DMS 273 (cell line): ENCODE data around the gene RPL35.

Experiments
- DNase-seq: peaks from one replicate; lab custom pipeline; 2025; ENCODE audit not compliant: unreplicated experiment; lab: John Stamatoyannopoulos, UW

RPL35 gene

GRCh38 chr9:124877021-124877782 lies 15.4 kb upstream of the RPL35 start:
- no peak for DNase-seq

DNA sequence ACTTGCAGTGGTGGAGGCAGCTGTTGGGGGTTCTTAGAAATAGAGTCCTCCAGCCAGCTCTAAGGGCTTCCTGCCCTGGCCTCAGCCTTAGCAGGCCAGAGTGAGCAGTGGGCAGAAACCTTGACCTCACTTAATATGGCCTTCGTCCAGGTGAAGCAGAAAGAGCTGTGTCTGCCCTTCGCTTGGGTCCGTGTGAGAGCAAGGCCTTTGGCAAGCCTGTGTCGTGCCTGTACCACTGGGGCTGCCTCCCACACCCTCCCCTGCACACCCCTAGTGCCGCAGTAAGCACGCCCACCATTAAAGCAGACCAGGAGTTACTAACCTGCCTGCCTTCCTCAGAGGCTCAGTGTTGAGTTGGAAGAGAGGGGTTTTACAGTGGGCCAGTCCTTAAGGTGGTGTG lies 13.7 kb upstream of the RPL35 start:
- DNase-seq = no peak

- DNase-seq = no peak
Measured at GRCh38 chr9:124873664-124874063, 11.9 kb upstream of the RPL35 start.

DNA sequence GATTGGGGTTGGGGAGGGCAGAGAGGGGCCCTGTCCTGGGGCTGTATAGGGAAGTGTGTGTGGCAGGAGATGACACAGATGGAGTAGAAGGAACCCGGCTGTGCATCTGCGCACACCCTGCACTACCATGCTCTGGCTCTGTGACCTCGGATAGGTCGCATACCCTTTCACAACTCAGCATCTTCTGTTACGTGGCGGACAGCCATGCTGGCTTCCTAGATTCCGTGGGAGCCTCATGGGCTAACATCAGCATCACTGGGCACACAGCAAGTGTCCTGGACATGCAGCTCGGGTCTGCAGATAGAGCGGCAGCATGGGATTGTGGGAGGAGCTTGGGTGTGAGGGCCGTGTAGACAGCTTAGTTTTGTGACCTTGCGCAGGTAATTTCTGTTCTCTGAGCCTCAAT lies 9.4 kb upstream of the RPL35 start:
- DNase-seq = no peak

DNA sequence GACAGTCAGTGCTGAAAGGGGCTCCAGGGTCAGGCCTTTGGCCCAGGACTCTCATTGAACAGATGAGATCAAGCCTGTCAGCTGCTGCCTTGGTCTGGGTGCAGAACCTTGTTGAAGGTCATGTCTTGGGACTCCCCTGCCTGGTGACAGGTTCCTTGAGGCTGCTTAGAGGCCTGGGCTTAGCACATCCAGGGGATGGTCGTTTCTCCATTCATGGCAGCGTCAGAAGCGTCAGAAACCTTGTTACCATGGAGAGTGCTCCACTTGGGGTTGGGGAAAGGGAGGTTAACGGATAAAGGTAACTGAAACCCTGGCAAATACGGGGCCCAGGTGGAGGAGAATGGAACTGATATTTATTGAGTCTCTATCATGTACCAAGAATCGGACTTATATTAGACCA lies 9.0 kb upstream of the RPL35 start:
- DNase-seq = no peak

- DNase-seq = peak; percentile 51
Measured at GRCh38 chr9:124869986-124870560, 8.3 kb upstream of the RPL35 start.

DNA sequence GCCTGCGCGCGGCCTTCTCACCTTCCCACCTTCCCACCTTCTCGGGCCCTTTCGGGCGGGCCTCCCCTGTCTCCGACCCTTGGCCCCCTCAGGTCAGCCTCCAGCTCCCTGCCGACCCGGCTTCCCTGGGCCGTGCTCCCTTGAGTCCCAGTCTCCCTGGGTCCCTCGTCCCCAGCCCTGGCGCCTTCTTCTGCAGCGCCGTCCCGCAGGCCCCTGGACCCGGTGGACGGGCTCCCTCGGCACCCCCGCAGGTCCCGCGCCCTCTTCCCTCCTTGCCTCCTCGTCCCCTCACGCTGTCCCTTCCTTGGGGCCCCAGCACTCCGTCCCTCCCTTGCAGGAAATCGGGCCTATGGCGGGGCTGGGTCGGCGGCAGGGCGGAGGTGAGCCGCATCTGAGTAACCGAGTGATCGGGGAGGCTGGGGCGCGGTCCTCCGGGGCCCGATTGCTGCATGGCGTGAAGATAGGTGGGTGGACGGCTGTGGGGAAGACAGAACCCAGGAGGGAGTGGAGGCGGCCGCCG lies 7.8 kb upstream of the RPL35 start:
- DNase-seq = peak; percentile 58

- peak; percentile 95 for DNase-seq
Measured at GRCh38 chr9:124868511-124869465, 7.0 kb upstream of the RPL35 start.

DNA sequence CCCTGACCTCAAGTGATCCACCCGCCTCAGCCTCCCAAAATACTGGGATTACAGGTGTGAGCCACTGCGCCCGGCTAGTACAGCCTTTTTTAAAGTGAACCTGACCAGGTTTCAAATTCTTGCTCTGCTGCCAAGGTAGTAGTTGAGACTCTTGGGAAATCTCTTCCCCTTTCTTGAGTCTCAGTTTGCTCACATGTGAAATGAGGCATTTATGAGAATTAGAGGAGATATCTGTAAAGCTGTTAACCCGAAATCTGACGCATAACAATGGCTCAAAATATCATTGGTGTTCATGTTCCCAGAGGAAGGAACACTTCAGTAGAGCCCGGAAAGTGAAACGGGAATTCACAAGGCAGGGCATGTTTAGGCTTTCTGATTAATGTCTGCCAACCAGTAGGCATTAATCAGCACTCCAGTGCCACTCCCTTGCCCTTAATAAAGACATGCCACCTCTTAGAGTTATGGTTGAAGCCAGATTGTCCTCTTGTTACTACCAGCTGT lies 1.7 kb upstream of the RPL35 start:
- peak; percentile 65 for DNase-seq

- no peak for DNase-seq
Measured at GRCh38 chr9:124860582-124861341, 995 bp downstream of the RPL35 start.

GRCh38 chr9:124859803-124860581 lies 1.8 kb downstream of the RPL35 start:
- no peak for DNase-seq

DNA sequence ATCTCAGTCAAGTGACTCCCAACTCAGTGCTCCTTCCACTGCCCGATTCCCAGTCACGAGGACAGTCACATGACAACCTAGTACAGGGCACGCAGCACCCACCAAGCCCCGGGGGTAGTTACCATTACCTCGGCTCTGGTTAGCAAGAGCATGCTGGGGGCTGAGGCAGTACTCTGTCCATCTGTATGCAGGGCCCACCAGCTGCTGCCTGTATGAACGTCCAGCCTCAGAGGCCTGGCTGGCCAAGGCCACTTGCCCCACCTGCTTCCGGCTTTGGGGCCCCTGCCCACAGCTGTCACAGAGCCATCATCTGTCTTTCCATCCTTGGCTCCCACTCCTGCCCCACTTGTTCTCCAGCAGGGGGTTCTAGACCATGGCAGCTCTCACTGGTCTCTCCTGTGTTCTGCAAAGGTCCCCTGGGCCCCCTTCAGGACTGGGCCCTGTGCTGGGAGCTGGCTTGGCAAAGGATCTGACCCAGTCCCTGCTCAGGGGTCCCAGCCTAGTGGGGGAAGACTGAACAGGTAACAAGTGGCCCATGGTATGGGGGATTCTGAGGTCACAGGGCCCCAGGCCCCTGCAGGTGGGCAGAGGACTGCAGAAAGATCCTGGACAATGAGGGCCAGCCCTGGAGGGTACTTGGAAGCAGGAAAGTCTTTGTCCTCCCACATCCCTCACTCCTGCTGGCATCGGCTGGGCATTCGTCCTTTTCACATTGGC lies 3.3 kb downstream of the RPL35 start:
- DNase-seq = peak; percentile 52

GRCh38 chr9:124857533-124858162 lies 4.1 kb downstream of the RPL35 start:
- DNase-seq = peak; percentile 52

DNA sequence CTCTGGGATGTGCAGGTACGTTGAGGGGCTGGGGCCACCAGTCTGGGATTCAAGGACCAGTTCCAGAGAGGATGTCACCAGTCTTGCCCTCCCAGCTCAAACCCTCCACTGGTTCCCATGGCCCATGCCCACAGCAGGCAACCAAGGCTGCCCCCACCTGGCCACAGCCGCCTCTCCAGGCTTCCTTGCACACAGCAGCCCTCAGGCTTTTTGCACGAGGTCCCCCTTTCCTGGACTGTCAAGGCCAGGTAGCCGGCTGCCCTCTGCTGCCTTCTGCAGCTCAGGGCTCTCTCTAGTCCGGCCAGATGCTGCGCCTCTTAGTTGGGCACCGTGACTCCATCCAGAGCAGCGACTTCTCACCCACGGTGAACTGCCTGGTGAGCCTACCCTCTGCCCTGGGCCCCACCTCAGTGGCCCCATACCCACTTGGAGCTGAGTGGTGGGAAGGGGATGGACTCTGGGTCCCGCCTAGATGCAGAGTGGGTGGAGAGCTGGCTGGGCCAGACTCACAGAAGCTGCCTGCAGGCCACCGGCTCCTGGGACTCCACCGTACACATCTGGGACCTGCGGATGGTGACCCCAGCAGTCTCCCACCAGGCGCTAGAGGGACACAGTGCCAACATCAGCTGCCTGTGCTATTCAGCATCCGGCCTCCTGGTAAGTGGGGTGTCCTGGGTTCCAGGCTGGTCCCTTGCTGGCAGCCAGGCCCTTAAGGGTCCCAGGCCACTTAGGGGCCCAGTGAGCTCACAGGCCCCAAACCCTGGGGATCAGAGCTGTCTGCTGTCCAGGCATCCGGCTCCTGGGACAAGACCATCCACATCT lies 5.6 kb downstream of the RPL35 start:
- DNase-seq = peak; percentile 87

GRCh38 chr9:124855566-124855943 lies 6.2 kb downstream of the RPL35 start:
- no peak for DNase-seq

GRCh38 chr9:124854822-124855221 lies 6.9 kb downstream of the RPL35 start:
- no peak for DNase-seq

DNA sequence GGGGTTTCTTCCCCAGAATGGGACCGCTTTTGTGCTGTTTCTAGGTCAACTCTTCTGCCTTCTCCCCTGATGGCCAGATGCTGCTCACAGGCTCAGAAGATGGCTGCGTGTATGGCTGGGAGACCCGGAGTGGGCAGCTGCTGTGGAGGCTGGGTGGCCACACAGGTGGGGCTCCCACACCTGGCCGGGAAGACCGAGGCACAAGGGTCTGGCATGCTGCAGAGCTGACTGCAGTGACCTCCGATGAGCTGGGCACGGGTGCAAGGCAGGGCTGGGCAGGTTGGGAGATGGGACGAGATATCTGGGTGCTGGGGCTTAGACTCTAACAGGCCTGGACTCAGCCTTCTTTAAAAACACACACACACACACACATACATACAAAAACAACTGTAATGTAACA lies 7.6 kb downstream of the RPL35 start:
- DNase-seq = no peak

DNA sequence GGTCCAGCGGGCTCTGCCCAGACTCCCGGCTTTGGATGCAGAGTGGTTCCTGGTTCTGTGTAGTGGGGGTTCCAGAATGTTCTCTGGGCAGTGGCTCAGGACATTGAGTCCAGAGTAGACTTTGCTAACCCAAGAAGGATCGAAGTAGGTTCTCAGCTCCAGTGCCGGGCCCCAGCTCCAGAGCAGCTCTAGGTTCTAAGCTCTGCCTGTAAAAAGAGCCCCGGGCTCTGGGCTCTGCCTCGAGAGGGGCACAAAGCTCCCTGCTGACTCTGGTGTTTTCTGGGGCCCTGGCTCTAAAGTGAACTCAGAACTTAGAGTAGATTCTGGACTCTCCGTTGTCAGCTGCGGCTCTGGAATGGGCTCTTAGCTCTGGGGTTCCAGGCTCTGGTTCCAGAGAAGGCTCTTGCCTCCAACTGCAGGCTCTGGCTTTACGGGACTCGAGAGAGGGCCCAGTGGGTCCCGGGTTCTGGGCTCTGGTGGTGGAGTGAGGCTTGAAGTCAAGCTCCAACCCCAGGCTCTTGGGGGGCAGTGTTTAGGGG lies 8.1 kb downstream of the RPL35 start:
- DNase-seq = peak; percentile 34
